K562 treated with DMSO at 1 percent for 48 hours (cell line): Measurements from ENCODE around the gene OR51A4. TPM values are rescaled to one million over a fixed set of nuclear protein-coding genes. Genes with fewer than 3 reads are reported as not detected.

Experiments
- total RNA-seq: library from RNA; unstranded; fragments of 300-600 nt; gene quantifications from 2 replicates; pipeline ENCODE4 v1.2.3, GENCODE V29; 2022; ENCODE audit warnings: low replicate concordance; ENCODE audit errors: extremely low read depth

Gene OR51A4, protein sequence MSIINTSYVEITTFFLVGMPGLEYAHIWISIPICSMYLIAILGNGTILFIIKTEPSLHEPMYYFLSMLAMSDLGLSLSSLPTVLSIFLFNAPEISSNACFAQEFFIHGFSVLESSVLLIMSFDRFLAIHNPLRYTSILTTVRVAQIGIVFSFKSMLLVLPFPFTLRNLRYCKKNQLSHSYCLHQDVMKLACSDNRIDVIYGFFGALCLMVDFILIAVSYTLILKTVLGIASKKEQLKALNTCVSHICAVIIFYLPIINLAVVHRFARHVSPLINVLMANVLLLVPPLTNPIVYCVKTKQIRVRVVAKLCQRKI
- total RNA-seq: not detected in 2 replicates

DNA sequence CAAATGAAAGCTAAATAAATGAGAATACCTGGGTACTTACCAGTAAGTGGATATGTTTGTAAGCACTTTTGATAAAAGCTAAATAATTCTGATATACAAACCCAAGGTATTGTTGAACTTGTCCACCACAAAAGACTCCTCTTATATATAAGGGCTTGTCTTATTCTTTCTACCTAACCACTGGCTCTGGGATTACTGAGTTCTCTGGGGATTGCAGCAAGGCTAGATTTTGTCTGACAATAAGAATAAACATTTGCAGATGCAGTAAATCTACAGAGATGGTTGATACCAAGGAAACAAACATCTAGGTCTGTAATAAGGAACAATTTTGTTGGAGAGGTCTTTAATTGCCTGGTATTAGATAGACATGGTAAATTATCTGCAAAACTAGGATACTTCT, at the start of gene OR51A4:
TSS of gene OR51A4 (minus strand) at position 101 of the 400 bp plus-strand sequence. CDS start 505 bp downstream, outside the sequence.

GRCh38 chr11:4994551-4994950, 47.1 kb upstream of the OR51A4 start, which contains the start of gene OR51L1:
Gene OR51L1, plus strand, starts transcription at chr11:4994851. Its CDS starts 4,132 bp downstream, at chr11:4998983.

DNA sequence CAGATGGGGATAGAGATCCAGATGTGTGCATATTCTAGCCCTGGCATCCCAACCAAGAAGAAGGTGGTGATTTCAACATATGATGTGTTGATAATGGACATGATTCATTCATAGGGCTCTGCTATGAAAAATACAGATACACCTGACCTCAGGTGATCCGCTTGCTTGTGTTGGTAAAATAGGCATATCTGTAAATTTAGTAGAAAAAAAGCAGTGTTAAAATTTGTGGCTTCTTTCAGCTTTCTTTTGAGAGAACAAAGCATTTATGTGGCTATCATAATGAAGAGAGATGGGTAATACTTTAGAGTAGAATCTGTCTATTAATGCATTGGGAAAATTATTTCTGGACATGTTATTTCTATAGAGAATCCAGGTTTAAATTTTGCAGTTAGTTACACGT, 8.2 kb upstream of the OR51A4 start, which contains the start of gene OR51A2:
TSS of gene OR51A2 (minus strand) at position 101 of the 400 bp plus-strand sequence. CDS start at position 101, 0 bp downstream.

DNA sequence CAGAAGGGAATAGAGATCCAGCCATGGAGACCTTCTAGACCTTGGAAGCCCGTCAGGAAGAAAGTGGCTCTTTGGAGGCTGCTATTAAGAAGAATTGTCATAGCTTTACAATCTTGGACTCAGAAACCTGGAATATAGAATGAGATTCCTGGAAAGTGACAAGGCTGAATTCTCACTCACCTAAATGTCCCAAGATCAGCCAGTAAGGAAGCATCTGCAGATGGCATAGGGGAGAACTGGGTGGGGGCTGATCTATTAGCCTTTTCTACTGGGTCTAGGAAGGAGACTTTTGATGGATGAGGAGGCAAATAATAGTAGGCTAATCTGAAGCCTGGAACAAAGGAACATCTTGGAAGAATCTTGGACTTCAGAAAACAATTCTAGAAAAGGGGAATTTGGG, 23.2 kb downstream of the OR51A4 start, which contains the start of gene OR51G1:
TSS of gene OR51G1 (minus strand) at position 101 of the 400 bp plus-strand sequence. CDS start at position 101, 0 bp downstream.

DNA sequence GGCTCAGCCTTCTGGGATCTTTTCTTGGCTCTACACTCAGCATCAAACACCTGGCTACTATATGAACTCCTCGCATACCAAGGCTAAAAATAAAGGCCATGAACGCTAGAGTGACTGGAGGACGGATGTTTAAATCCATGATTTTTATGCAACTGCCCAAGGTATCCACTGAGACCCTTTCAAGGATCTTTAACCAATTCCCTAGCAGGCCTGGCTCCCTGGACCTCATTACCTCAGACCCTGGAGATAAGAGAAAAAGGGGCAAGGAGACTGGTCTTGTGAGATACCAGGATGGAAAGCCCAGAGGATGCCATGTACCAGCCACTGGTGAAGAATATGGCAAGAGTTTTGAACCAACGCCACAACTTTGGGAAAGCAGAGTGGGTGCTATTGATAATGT, 28.2 kb downstream of the OR51A4 start, which contains the start of gene OR51G2:
TSS of gene OR51G2 (minus strand) at position 101 of the 400 bp plus-strand sequence. CDS start 3,687 bp downstream, outside the sequence.

GRCh38 chr11:4903484-4903883, 43.9 kb downstream of the OR51A4 start, which contains the start of gene OR51A7:
Gene OR51A7, plus strand, starts transcription at chr11:4903783. Its CDS starts 3,587 bp downstream, at chr11:4907370.

Other genes starting within 250 kb of the OR51A4 start
- gene OR51E2, start 249.8 kb downstream of the OR51A4 start, total RNA-seq: not detected in 2 replicates
- gene MMP26, start 242.8 kb downstream of the OR51A4 start, total RNA-seq: not detected in 2 replicates
- gene OR51F1, start 177.7 kb downstream of the OR51A4 start, total RNA-seq: not detected in 2 replicates
- gene OR52R1, start 143.2 kb downstream of the OR51A4 start, total RNA-seq: not detected in 2 replicates
- gene OR51F2, start 126.3 kb downstream of the OR51A4 start, total RNA-seq: not detected in 2 replicates
- not detected in 2 replicates for gene OR51S1, start 98.4 kb downstream of the OR51A4 start, total RNA-seq
- gene OR51T1, start 65.7 kb downstream of the OR51A4 start, total RNA-seq: not detected in 2 replicates
- not detected in 2 replicates for gene OR51A7, start 43.8 kb downstream of the OR51A4 start, total RNA-seq
- gene OR51G2, start 28.3 kb downstream of the OR51A4 start, total RNA-seq: not detected in 2 replicates
- not detected in 2 replicates for gene OR51G1, start 23.3 kb downstream of the OR51A4 start, total RNA-seq
- not detected in 2 replicates for gene OR51A2, start 8.1 kb upstream of the OR51A4 start, total RNA-seq
- gene OR51L1, start 47.2 kb upstream of the OR51A4 start, total RNA-seq: not detected in 2 replicates
- not detected in 2 replicates for gene OR52J3, start 98.9 kb upstream of the OR51A4 start, total RNA-seq
- not detected in 2 replicates for gene OR52E2, start 112.0 kb upstream of the OR51A4 start, total RNA-seq
- gene OR52E1, start 122.0 kb upstream of the OR51A4 start, total RNA-seq: not detected in 2 replicates
- not detected in 2 replicates for gene OR52A5, start 190.8 kb upstream of the OR51A4 start, total RNA-seq
- gene OR52A1, start 207.2 kb upstream of the OR51A4 start, total RNA-seq: not detected in 2 replicates